WTC11 (cell line): ENCODE results near the gene XPR1. TPM values are rescaled to one million over a fixed set of nuclear protein-coding genes. Genes with fewer than 3 reads are reported as not detected.

Source experiments
- ATAC-seq: fragments of 200-7000 bp; cut with Tn5 transposase; 2 replicates; pipeline ENCODE4 v1.10.0; 2021; ENCODE audit warnings: mild to moderate bottlenecking, moderate library complexity
- CTCF ChIA-PET: fragments of 300-600 bp; sonication (Branson Sonifier 250); formaldehyde crosslinking; loops from one replicate; lab custom pipeline; 2021; ENCODE audit warnings: antibody characterized with exemption; lab: Charles Lee
- POLR2A ChIA-PET: fragments of 350-600 bp; sonication (Branson Sonifier 250); formaldehyde crosslinking; loops from one replicate; lab custom pipeline; 2021; ENCODE audit warnings: antibody characterized with exemption; lab: Charles Lee
- DNase-seq: peaks from one replicate; pipeline ENCODE4 v3.0.0; 2021; ENCODE audit warnings: low spot score
- H3K27ac Mint-ChIP-seq: 2 replicates; pipeline ENCODE4 v1.8.0; 2021; ENCODE audit warnings: mixed read lengths
- H3K27me3 Mint-ChIP-seq: 2 replicates; pipeline ENCODE4 v1.8.0; 2021; ENCODE audit warnings: low read depth, mild to moderate bottlenecking, moderate library complexity, mixed read lengths
- H3K36me3 Mint-ChIP-seq: 2 replicates; pipeline ENCODE4 v1.8.0; 2021; ENCODE audit warnings: mixed read lengths
- H3K4me1 Mint-ChIP-seq: 2 replicates; pipeline ENCODE4 v1.8.0; 2022; ENCODE audit warnings: mixed read lengths
- H3K4me3 Mint-ChIP-seq: 2 replicates; pipeline ENCODE4 v1.8.0; 2021; ENCODE audit warnings: mild to moderate bottlenecking, moderate library complexity, mixed read lengths
- H3K9me3 Mint-ChIP-seq: 2 replicates; pipeline ENCODE4 v1.8.0; 2021; ENCODE audit warnings: mixed read lengths
- CREB1 ChIP-seq: sonication (generic); formaldehyde crosslinking; IDR thresholded peaks from 2 replicates; pipeline ENCODE4 v1.8.0; 2023; ENCODE audit warnings: mild to moderate bottlenecking, missing genetic modification reagents
- EMX1 ChIP-seq: fragments of 250-450 bp; sonication (Bioruptor Pico); IDR thresholded peaks from 2 replicates; pipeline ENCODE4 v1.8.0; 2021; ENCODE audit warnings: mild to moderate bottlenecking
- ETV6 ChIP-seq: sonication (generic); formaldehyde crosslinking; IDR thresholded peaks from 2 replicates; pipeline ENCODE4 v1.8.1; 2022; ENCODE audit warnings: mild to moderate bottlenecking, missing genetic modification reagents
- FOXJ3 ChIP-seq: sonication (generic); formaldehyde crosslinking; IDR thresholded peaks from 2 replicates; pipeline ENCODE4 v1.9.0; 2021; ENCODE audit warnings: missing genetic modification reagents, mild to moderate bottlenecking, borderline replicate concordance
- KAT7 ChIP-seq: sonication (generic); formaldehyde crosslinking; IDR thresholded peaks from 2 replicates; pipeline ENCODE4 v1.8.1; 2023; ENCODE audit warnings: missing genetic modification reagents, mild to moderate bottlenecking, borderline replicate concordance
- NR1H2 ChIP-seq: sonication (generic); formaldehyde crosslinking; IDR thresholded peaks from 2 replicates; pipeline ENCODE4 v1.9.0; 2021; ENCODE audit warnings: mild to moderate bottlenecking, moderate library complexity, missing genetic modification reagents
- PRDM15 ChIP-seq: sonication (generic); formaldehyde crosslinking; IDR thresholded peaks from 2 replicates; pipeline ENCODE4 v1.8.0; 2022; ENCODE audit warnings: missing genetic modification reagents
- RORB ChIP-seq: fragments of 250-450 bp; sonication (Bioruptor Pico); IDR thresholded peaks from 2 replicates; pipeline ENCODE4 v1.9.0; 2021; ENCODE audit warnings: mild to moderate bottlenecking
- SMAD3 ChIP-seq: sonication (generic); formaldehyde crosslinking; IDR thresholded peaks from 2 replicates; pipeline ENCODE4 v1.8.0; 2022; ENCODE audit warnings: missing genetic modification reagents, mild to moderate bottlenecking, borderline replicate concordance
- ZNF671 ChIP-seq: fragments of 250-450 bp; sonication (Bioruptor Pico); IDR thresholded peaks from 2 replicates; pipeline ENCODE4 v1.8.0; 2021; ENCODE audit warnings: mild to moderate bottlenecking
- ZSCAN18 ChIP-seq: fragments of 250-450 bp; sonication (Bioruptor Pico); IDR thresholded peaks from 2 replicates; pipeline ENCODE4 v2.1.2; 2022; ENCODE audit warnings: mild to moderate bottlenecking, moderate library complexity
- total RNA-seq: library from RNA; stranded (reverse); gene quantifications from 3 replicates; pipeline ENCODE4 v1.2.3, GENCODE V29; 2021
- TF ChIP-seq, protein P1 (sequence below): sonication (generic); formaldehyde crosslinking; IDR thresholded peaks from 2 replicates; pipeline ENCODE4 v1.8.1; 2022; ENCODE audit warnings: low read depth, missing genetic modification reagents, borderline replicate concordance
- TF ChIP-seq, protein P2 (sequence below): sonication (generic); formaldehyde crosslinking; IDR thresholded peaks from 2 replicates; pipeline ENCODE4 v1.8.1; 2023; ENCODE audit warnings: mild to moderate bottlenecking, missing genetic modification reagents, moderate library complexity
- TF ChIP-seq, protein P3 (sequence below): sonication (generic); formaldehyde crosslinking; IDR thresholded peaks from 2 replicates; pipeline ENCODE4 v1.8.0; 2022; ENCODE audit warnings: mild to moderate bottlenecking, missing genetic modification reagents
- TF ChIP-seq, protein P4 (sequence below): sonication (generic); formaldehyde crosslinking; IDR thresholded peaks from 2 replicates; pipeline ENCODE4 v1.8.0; 2023; ENCODE audit warnings: missing genetic modification reagents, mild to moderate bottlenecking, borderline replicate concordance
- TF ChIP-seq, protein P5 (sequence below): fragments of 200-600 bp; IDR thresholded peaks from 2 replicates; pipeline ENCODE4 v1.8.0; 2022; ENCODE audit warnings: antibody characterized with exemption

XPR1 gene
- total RNA-seq, 1 experiment from 2014 or later: 34.6 TPM

- no peak for TF ChIP-seq KAT7
Observed at GRCh38 chr1:180779584-180779983, 147.8 kb downstream of the XPR1 start (continued).

DNA sequence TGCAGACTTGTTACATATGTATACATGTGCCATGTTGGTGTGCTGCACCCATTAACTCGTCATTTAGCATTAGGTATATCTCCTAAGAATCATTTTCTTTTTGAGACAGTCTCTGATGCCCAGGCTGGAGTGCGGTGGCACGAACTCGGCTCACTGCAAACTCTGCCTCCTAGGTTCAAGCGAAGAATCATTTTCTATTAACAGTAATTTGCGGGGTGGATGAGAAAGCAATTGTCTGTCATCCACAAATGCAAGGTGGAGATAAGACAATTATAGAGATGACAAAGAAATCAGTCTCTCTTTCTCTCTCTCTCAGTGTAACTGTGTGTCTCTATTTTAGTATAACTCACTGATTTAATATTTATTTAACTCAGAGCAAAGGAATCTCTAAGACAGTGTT lies 149.9 kb downstream of the XPR1 start:
- Mint-ChIP-seq H3K27me3 (no peaks in the 10 kb centered on the region), H3K27ac (peak overlapping the region; percentile 49; the same call in 1 of the 2 replicates), H3K9me3 (no peaks in the 10 kb centered on the region), H3K4me1 (no peaks in the 10 kb centered on the region), H3K4me3 (no peak overlapping the region)
- no peak for ATAC-seq
- no peak for DNase-seq
- CTCF ChIA-PET: no interaction called here
- POLR2A ChIA-PET: no interaction called here
- no peak for TF ChIP-seq PRDM15 (CRISPR knock-in tag)
- TF ChIP-seq, protein P1, sequence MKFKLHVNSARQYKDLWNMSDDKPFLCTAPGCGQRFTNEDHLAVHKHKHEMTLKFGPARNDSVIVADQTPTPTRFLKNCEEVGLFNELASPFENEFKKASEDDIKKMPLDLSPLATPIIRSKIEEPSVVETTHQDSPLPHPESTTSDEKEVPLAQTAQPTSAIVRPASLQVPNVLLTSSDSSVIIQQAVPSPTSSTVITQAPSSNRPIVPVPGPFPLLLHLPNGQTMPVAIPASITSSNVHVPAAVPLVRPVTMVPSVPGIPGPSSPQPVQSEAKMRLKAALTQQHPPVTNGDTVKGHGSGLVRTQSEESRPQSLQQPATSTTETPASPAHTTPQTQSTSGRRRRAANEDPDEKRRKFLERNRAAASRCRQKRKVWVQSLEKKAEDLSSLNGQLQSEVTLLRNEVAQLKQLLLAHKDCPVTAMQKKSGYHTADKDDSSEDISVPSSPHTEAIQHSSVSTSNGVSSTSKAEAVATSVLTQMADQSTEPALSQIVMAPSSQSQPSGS (CRISPR knock-in tag): no peak
- no peak for TF ChIP-seq ETV6 (CRISPR knock-in tag)
- no peak for TF ChIP-seq RORB (CRISPR knock-in tag)
- TF ChIP-seq, protein P2, sequence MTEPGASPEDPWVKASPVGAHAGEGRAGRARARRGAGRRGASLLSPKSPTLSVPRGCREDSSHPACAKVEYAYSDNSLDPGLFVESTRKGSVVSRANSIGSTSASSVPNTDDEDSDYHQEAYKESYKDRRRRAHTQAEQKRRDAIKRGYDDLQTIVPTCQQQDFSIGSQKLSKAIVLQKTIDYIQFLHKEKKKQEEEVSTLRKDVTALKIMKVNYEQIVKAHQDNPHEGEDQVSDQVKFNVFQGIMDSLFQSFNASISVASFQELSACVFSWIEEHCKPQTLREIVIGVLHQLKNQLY (CRISPR knock-in tag): no peak
- TF ChIP-seq, protein P3, sequence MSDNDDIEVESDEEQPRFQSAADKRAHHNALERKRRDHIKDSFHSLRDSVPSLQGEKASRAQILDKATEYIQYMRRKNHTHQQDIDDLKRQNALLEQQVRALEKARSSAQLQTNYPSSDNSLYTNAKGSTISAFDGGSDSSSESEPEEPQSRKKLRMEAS (CRISPR knock-in tag): no peak
- TF ChIP-seq ZNF671 (CRISPR knock-in tag): no peak
- no peak for TF ChIP-seq SMAD3 (CRISPR knock-in tag)
- TF ChIP-seq EMX1 (CRISPR knock-in tag): no peak
- TF ChIP-seq, protein P4, sequence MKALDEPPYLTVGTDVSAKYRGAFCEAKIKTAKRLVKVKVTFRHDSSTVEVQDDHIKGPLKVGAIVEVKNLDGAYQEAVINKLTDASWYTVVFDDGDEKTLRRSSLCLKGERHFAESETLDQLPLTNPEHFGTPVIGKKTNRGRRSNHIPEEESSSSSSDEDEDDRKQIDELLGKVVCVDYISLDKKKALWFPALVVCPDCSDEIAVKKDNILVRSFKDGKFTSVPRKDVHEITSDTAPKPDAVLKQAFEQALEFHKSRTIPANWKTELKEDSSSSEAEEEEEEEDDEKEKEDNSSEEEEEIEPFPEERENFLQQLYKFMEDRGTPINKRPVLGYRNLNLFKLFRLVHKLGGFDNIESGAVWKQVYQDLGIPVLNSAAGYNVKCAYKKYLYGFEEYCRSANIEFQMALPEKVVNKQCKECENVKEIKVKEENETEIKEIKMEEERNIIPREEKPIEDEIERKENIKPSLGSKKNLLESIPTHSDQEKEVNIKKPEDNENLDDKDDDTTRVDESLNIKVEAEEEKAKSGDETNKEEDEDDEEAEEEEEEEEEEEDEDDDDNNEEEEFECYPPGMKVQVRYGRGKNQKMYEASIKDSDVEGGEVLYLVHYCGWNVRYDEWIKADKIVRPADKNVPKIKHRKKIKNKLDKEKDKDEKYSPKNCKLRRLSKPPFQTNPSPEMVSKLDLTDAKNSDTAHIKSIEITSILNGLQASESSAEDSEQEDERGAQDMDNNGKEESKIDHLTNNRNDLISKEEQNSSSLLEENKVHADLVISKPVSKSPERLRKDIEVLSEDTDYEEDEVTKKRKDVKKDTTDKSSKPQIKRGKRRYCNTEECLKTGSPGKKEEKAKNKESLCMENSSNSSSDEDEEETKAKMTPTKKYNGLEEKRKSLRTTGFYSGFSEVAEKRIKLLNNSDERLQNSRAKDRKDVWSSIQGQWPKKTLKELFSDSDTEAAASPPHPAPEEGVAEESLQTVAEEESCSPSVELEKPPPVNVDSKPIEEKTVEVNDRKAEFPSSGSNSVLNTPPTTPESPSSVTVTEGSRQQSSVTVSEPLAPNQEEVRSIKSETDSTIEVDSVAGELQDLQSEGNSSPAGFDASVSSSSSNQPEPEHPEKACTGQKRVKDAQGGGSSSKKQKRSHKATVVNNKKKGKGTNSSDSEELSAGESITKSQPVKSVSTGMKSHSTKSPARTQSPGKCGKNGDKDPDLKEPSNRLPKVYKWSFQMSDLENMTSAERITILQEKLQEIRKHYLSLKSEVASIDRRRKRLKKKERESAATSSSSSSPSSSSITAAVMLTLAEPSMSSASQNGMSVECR (CRISPR knock-in tag): no peak
- TF ChIP-seq, all 79 proteins: peak for 0
- H3K36me3 Mint-ChIP-seq: no peaks in the 10 kb centered on the region

GRCh38 chr1:180785291-180785690 lies 153.5 kb downstream of the XPR1 start:
- no peak overlapping the region for H3K27ac Mint-ChIP-seq
- POLR2A ChIA-PET: no interaction called here
- no peak for TF ChIP-seq CREB1 (CRISPR knock-in tag)
- TF ChIP-seq, protein P2 (CRISPR knock-in tag): no peak
- no peak for TF ChIP-seq ZSCAN18
- TF ChIP-seq FOXJ3: no peak
- TF ChIP-seq EMX1 (CRISPR knock-in tag): no peak
- no peak for TF ChIP-seq NR1H2 (CRISPR knock-in tag)
- TF ChIP-seq, protein P5, sequence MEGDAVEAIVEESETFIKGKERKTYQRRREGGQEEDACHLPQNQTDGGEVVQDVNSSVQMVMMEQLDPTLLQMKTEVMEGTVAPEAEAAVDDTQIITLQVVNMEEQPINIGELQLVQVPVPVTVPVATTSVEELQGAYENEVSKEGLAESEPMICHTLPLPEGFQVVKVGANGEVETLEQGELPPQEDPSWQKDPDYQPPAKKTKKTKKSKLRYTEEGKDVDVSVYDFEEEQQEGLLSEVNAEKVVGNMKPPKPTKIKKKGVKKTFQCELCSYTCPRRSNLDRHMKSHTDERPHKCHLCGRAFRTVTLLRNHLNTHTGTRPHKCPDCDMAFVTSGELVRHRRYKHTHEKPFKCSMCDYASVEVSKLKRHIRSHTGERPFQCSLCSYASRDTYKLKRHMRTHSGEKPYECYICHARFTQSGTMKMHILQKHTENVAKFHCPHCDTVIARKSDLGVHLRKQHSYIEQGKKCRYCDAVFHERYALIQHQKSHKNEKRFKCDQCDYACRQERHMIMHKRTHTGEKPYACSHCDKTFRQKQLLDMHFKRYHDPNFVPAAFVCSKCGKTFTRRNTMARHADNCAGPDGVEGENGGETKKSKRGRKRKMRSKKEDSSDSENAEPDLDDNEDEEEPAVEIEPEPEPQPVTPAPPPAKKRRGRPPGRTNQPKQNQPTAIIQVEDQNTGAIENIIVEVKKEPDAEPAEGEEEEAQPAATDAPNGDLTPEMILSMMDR: no peak

More at GRCh38 chr1:180785291-180785690, 153.5 kb downstream of the XPR1 start:
- H3K4me1 Mint-ChIP-seq: no peaks in the 10 kb centered on the region
- H3K27me3 Mint-ChIP-seq: no peaks in the 10 kb centered on the region
- no peaks in the 10 kb centered on the region for H3K9me3 Mint-ChIP-seq
- no peak overlapping the region for H3K4me3 Mint-ChIP-seq
- CTCF ChIA-PET: interaction anchor here (0.9 kb wide), 1 partner anchor 76 kb away, joined by 3 read pairs; no protein-coding TSS in a partner anchor
- ATAC-seq (no peak), DNase-seq (no peak)
- no peaks in the 10 kb centered on the region for H3K36me3 Mint-ChIP-seq
